GM12801 (cell line): ENCODE measurements around the gene GRIK2.

Source experiments
- CTCF ChIP-seq: IDR thresholded peaks from one replicate; pipeline ENCODE4 v1.5.1; 2011; ENCODE audit warnings: control low read depth; ENCODE audit not compliant: insufficient read length; ENCODE audit errors: extremely low read depth

The GRIK2 gene

DNA sequence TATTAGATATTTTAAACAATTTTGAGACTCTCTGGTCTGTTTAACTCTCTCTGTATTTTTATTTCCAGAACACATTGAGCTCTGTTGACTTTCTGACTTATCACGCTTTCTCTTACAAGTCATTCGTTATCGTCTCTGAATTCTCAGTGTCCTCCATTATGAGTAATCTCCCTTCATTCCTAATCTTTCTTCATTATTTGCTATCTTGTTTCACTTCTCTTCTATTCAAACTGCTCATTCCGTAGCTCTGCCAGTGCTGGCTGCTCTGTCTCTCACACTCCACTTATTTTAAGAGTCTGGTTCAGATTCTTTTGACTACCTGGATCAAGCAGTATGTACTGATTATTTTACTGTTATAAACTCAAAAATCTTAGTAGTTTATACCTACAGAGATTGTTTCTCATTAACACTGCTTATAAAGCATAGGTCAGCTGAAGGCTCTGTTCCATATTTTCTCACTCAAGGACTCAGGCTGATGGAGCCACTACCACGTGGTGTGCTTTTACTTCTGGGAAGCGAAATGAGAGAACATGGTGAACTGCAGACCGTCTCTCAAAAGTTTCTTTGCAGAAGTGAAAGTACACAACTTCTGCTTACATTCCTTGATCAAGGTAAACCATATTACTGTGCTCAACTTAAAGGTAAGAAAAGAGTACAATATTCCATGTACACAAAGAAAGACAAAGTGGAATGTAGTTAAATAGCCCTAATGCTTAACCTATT lies 485.2 kb downstream of the GRIK2 start:
- no peak for TF ChIP-seq CTCF

GRCh38 chr6:101879782-101880181 lies 486.3 kb downstream of the GRIK2 start:
- TF ChIP-seq CTCF, result no peak

DNA sequence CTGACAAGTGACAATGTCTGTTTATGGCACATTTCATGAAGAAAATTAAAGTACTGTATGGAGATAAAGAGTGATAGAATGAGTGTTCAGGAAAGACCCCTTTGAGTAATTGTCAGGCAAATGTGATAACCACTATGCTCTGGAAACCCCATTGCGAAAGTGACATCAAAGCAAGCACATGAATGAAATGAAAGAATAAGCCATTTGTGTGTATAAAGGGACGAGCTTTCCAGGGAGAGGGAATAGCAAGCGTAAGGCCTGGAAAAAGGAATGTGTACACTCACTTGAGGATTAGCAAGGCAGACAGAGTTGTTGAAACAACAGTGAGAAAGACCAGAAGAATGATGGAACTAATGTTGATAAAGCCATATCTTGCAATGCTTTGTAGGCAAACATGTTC lies 490.0 kb downstream of the GRIK2 start:
- TF ChIP-seq CTCF, result no peak

GRCh38 chr6:101887532-101887931 lies 494.0 kb downstream of the GRIK2 start:
- no peak for TF ChIP-seq CTCF

GRCh38 chr6:101907356-101908217 lies 514.1 kb downstream of the GRIK2 start:
- no peak for TF ChIP-seq CTCF

GRCh38 chr6:101909366-101909765 lies 515.9 kb downstream of the GRIK2 start:
- no peak for TF ChIP-seq CTCF

DNA sequence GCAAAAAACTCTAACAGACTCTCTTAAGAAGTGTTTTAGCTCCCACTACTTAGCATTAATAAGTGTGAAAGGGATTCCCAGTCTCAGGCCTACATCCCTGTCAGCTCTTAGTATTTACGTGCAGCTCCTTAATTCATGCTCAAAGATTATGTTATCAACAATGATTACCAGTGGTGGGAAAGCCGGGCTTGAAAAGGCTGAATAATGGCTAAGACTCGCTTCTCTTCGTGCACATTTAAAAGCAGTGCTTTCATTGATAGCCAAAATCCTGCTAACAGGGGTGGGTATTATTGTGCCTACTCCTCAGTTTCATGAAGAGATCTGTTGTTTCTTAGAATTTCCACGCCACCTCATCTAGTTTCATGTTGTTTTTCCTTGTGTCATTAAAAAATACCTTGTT lies 518.8 kb downstream of the GRIK2 start:
- TF ChIP-seq CTCF, result no peak
